Iris pigment epithelial cell (primary cell): Measurements from ENCODE around the gene AMTN.

Experiments used
- DNase-seq: peaks from one replicate; pipeline ENCODE4 v3.0.0-alpha.2; 2011; ENCODE audit warnings: low read depth

AMTN gene

DNA sequence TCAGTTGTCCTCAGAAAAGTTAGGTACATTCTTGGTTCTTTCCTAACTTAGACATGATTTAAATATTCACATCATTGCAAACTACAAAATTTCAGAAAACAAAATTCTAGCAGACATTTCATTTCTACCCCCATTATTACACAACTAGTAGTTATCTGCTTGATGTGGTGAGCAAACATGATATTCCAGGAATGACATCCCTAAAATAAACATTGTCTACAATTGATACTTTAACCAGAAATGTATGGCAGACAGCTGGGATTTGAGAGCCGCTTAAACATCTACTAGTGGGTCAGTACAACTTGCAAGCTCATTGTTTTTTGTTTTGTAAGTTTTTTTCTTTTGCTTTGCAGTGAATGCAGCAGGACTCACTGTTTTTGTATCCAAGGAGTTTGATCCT lies 41.6 kb downstream of the AMTN start:
- peak; percentile 14 for DNase-seq

DNA sequence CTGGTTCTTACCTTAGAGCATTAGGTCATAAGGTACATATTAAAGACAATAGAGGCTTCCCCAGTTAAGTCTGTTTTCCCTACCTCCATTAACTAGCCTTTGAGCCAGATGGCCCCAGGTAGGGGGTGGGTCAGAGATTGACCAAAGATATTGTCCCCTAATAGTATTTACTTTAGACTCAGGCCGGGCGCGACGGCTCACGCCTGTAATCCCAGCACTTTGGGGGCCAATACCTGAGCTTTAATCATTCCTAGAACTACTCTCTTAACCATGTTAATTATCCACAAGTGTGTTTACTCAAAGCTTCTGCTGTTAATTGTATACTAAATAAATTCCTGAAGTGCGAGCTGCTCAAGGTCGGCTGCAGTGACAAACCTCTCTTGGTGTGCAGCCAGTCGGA lies 45.7 kb downstream of the AMTN start:
- no peak for DNase-seq

DNA sequence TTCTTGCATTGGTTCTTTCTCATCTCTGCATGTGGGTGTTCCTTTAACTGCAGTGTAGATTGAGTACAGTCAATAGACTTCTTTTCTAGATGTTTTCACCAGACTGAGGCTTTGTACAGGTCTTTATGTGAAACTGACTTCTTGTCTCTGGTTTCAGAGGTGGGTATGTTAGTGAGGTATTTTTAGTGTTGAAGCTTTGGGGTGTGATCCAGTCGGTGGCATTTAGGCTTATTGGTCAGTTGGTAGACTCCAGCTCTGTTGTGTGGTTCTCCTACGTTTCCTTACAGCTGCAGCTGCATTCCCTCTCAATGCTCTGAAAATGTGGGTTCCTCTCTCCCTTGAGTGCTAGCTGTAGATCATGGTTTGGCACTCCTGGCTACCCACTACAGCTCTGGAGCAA lies 52.4 kb downstream of the AMTN start:
- no peak for DNase-seq

DNA sequence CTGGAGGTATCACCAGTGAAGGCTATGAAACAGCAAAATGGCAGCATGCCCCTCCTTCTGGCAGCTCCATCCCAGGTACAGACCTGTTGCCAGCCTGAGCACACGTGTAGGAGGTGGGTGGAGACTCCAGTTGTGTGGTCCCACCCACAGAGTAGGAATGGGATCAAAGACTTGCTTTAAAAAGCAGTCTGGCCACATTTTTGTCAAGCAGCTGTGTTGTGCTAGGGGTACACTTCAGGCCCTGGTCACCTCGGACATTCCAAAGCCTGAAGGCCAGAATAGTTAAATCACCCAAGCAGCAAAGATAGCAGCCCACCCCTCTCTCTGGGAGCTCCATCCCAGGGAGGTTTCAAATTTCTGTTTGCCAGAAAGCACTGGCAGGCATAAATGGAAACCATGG lies 53.4 kb downstream of the AMTN start:
- no peak for DNase-seq

DNA sequence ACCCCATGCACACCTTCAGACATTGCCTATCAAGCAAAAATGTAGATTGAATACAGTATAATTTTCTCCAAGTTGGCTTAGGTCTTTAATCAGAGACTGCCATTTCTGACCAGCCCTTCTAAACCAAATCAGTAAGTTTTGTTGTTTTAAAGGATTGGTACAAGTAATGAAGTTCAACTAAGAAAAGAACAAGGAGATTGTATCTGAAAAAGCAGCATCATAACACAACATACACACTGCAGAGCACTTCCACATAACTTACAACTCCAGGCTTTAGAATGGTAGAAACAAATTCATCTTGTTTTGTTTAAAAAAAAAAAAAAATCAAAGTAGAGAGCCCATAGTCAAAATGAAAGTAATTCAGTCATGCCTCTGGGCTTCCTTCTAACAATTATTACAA lies 57.6 kb downstream of the AMTN start:
- no peak for DNase-seq

DNA sequence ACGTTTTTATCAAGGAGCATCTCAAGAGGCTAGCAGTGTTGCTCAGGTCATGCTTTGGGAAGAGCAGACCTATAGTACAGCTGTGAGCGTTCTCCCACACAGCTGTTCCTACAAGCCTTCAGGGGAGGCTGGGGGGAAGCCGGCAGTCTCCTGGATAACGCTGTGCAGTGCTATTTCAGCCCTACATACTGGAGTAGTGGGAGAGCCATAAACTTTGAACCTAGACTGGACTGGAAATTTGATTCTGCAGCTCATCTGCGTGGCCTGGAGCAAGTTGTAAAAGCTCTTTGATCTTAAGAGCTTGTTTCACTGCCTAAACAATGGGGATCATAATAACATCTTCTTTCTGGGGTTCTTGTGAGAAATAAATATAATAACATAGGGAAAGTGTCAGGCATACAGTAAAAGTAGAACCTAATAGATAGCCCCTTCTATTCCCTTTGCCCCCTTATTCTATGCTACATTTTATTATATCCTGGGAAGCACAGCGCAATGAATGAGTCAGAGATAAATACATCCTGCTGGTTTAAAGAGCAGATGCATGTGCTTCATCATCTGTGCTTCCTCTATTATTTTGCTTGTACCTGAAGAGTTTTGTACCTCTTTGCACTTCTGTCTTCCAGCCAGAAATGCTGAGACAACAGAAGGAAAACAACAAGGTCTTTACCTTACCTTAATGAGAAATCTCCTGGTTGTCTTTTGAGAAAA lies 59.0 kb downstream of the AMTN start:
- DNase-seq = no peak

DNA sequence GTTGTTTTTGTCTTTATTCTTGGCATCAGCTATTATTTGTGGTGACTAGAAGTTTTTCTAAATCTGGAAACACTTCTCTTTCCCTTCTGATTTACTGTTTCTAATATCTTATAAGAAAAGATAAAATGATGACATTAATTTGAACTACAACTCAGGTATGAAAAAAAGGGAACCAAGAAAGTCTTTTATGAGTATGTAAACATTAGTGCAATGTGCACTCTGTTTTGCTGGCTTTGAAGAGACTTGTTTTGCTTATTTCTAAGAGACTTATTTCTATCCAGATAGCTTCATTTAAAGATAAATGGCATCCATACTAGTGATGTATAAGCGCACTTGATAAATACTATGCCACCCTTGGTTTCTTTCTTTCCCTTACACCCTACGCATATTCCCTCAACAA lies 63.6 kb downstream of the AMTN start:
- no peak for DNase-seq
